ENCODE data around the gene ANK2. TPM values are rescaled to one million over a fixed set of nuclear protein-coding genes. Genes with fewer than 3 reads are reported as not detected.

The ANK2 gene
- total RNA-seq, 1 experiment from 2014 or later, result 21.2 TPM

DNA sequence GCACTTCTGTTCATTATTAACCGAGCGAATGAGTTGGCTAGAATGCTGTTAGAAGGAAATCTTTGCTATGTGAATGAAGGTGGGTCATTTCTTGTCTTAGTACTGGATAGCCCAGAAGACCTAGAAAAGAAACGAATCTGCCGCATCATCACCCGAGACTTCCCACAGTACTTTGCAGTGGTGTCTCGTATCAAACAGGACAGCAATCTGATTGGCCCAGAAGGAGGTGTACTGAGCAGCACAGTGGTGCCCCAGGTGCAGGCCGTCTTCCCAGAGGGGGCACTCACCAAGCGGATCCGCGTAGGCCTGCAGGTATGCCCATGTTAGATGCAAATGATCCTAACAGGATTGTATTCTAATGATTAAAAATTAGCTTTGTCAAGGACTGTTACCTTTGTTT, 286.3 kb downstream of the ANK2 start:
- no peak for DNase-seq (ENCODE audit: low spot score)

DNA sequence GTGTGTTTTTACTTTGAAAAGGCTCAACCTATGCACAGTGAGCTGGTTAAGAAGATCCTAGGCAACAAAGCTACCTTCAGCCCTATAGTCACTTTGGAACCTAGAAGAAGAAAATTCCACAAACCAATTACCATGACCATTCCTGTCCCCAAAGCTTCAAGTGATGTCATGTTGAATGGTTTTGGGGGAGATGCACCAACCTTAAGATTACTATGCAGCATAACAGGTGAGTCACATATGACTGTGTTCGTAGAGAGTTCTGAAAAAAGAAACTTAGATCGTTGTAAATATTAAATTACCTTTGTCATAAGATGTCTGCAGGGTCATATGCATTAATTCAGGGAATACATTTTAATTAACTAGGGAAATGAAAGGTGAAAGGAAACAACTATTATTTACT, 287.1 kb downstream of the ANK2 start:
- peak; percentile 19 for DNase-seq (ENCODE audit: low spot score)

DNA sequence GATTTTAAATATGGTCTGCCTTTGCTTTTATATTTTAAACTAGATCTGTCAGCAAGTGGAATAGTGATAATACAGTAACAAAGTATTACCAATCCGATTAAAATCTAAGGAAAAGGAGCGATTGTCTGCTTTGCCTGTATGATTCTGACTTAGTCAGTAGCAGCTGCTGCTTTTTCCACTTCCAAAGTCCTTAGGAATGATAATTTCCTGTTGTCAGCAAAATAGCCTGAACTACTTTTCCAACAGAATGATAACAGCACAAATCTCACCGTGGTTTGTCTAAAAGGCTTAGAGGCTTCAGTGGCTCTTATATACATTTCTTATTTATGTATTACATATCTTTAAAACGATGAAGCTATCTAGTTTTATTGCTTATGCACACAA, 290.0 kb downstream of the ANK2 start:
- DNase-seq (ENCODE audit: low spot score), result no peak

DNA sequence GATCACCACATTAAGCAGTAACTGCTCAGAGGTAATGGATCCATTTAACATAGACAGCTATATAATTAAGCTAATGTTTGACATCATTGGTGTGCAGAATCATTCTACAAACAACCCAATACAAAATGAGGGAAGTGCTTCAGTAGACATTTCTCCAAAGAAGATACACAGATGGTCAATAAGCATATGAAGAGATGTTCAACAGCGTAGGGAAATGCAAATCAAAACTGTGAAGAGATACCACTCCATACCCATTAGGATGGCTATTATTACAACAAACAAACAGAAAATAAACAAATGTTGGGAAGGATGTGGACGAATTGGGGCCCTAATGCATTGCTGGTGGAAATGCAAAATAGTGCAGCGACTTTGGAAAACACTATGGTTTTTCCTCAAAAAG, 294.6 kb downstream of the ANK2 start:
- no peak for DNase-seq (ENCODE audit: low spot score)

DNA sequence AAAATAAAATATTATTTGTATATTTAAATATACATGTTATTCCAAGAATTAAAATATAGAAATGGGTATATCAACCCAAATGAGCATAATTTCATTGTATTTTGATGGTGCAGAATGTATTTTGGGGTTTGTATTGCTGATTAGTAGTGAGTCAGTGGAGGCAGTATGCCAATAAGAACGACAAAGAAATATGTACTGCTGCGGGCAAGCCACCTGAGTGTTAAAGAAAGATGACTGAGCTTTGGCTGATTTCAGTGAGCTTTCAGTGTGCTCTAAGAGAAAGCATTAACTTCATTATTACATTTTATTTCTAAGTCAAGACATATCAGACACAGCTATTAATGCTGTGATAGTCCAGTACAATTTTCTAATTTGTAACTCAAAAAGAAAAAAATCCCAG, 297.8 kb downstream of the ANK2 start:
- DNase-seq (ENCODE audit: low spot score), result no peak

DNA sequence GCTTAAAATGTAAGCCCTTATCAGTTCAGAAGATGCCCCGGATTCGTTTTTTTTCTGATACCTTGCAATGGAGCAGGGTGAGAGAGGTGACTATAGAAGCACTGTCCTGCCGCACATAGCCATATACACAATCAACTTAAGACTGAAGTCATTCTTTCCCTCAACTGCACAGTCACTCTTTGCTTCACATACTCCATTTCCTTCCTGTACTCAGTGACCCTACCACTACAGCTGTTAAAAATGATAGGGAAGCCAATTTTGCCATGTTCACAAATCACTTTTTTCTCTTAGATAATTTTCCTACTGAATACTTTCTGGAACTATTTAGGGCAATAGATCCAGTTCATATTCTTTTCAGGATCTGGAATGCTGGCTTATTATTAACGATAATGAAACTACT, 300.0 kb downstream of the ANK2 start:
- DNase-seq (ENCODE audit: low spot score), result no peak

DNA sequence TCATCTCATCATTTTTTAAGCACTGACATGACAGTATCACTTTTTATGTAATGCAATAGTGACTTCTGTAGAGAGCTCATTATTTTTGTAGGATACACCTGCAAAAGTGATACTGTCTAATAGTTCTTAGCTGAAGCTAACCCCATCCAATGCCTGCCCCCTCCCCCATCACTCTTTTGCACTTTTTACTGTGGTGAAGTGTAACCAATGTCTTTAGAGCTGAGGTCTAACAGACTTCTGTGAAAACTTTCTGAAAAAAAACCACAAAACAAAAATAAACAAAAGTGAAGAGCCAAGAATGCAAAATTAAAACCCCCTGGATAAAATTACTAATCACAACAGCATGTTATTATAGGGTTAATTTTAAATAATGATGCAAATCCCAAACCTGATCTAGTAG, 301.1 kb downstream of the ANK2 start:
- DNase-seq (ENCODE audit: low spot score), result no peak

DNA sequence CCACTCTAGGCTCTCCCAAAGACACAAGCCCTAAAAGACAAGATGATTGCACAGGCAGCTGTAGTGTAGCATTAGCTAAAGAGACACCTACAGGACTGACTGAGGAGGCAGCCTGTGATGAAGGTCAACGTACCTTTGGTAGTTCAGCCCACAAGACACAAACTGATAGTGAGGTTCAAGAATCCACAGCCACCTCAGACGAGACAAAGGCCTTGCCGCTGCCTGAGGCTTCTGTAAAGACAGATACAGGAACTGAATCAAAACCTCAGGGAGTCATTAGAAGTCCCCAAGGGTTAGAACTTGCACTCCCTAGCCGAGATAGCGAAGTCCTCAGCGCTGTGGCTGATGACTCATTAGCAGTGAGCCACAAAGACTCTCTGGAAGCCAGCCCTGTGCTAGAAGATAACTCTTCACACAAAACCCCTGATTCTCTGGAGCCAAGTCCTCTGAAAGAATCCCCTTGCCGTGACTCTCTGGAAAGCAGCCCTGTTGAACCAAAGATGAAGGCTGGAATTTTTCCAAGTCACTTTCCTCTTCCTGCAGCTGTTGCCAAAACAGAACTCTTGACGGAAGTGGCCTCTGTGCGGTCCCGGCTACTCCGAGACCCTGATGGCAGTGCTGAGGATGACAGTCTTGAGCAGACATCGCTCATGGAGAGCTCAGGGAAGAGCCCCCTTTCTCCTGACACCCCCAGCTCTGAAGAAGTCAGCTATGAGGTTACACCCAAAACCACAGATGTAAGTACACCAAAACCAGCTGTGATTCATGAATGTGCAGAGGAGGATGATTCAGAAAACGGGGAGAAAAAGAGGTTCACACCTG, 306.3 kb downstream of the ANK2 start:
- peak; percentile 98 for DNase-seq (ENCODE audit: low spot score)

DNA sequence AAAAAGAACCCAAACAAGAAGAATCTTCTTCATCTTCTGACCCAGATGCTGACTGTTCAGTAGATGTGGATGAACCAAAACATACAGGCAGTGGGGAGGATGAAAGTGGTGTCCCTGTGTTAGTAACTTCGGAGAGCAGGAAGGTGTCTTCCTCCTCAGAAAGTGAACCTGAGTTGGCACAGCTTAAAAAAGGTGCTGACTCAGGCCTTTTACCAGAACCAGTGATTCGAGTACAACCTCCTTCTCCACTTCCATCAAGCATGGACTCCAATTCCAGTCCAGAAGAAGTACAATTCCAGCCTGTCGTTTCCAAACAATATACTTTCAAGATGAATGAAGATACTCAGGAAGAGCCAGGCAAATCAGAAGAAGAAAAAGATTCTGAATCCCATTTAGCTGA, 307.0 kb downstream of the ANK2 start:
- no peak for DNase-seq (ENCODE audit: low spot score)

DNA sequence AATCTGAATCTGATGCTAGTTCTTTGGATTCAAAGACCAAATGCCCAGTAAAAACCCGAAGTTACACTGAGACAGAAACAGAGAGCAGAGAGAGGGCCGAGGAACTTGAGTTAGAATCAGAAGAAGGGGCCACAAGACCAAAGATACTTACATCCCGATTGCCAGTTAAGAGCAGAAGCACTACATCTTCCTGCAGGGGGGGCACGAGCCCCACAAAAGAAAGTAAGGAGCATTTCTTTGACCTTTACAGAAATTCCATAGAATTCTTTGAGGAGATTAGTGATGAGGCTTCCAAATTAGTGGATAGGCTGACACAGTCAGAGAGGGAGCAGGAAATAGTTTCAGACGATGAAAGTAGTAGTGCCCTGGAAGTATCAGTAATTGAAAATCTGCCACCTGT, 309.3 kb downstream of the ANK2 start:
- DNase-seq (ENCODE audit: low spot score), result no peak

DNA sequence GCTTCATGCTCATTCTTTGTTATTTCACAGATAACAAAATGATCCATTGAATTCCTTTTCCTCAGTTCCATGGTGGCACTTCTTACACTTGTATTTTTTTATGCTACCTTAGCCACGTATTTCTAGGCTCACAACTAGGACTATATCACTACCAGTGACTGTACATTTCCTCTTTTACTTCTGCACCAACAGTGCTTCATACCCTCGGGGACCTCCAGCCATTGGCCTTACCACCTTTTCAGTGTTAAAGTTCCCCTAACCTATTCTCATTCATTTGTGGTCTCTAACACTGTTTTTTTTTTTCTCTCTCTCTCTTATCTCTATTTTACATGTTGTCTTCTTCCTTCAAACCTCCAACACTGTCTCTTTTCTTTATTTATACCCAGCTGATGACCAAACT, 315.9 kb downstream of the ANK2 start:
- DNase-seq (ENCODE audit: low spot score), result no peak

DNA sequence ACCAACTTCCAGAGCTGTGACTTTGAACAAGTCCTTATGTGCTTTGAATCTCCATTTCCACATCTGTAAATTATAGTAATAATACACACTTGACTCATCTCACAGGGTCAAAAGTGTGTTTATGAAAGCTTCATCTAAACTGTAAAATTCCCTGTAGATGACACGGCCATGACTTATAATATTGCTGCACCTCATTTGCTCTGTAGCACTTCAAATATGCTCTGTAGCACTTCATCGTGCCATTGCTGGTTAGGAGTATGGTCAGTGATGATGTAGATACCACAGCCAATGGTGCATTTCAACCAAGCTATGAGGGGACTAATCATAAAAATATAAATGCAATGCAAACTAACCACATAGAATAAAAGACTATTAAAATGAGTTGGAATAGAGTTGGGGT, 318.6 kb downstream of the ANK2 start:
- DNase-seq (ENCODE audit: low spot score), result no peak

DNA sequence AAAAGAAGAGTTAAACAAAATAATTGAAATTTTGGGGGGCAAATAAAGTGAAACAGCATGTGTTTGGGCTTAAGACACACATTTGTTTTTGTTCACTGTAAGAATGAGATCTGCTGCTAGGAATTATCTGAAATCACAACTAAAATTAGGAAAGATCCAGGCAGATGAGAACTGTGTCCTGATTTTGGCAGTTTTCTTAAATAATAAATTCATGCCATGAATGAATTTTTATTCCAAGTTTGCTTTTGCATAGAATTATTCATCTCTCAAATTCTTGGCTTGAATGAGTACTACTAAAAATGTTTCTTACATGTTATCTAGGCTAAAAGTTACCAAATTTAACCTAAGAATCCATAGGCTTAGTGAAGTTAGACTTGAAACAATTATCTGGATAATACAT, 321.7 kb downstream of the ANK2 start:
- no peak for DNase-seq (ENCODE audit: low spot score)

DNA sequence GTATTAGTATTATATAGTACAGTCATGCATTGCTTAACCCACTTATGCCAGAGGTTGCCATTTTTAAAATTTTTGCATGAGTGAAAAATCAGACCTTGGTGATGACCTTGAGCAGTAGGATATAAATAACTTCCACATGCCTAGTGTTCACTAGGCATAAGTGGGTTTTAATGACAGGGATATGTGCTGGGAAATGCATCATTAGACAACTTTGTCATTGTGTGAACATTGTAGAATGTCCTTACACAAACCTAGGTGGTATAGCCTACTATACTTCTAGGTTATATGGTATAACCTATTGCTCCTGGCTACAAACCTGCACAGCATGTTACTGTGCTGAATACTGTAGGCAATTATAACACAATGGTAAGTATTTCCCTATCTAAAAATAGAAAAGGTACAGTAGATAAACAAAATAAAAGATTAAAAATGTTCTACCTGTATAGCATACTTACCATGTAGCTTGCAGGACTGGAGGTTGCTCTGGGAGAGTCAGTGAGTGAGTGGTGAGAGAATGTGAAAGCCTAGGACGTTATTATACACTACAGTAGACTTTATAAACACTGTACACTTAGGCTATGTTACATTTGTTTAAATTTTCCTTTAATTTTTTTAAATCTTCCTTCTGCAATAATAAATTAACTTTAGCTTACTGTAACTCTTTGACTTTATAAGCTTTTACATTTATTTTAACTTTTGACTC, 326.7 kb downstream of the ANK2 start:
- DNase-seq (ENCODE audit: low spot score), result no peak

DNA sequence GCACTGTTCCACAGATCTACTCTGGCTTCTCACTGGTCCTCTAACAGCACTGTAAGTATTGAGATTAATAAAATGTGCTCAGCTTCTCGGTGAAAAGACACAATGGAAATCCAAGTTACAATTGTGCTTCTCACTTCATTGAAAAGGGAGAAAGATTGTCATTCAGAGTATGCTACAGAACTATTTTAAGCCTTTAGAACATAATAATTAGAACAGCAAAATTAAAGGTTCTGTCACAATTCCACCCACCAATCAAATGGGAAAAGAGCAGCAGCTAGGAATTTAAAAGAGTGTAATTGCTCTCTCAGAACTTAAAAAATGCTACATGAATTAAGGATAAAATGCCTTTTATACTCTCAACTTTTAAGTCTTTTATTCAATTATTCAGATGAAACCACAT, 329.4 kb downstream of the ANK2 start:
- DNase-seq (ENCODE audit: low spot score), result no peak

DNA sequence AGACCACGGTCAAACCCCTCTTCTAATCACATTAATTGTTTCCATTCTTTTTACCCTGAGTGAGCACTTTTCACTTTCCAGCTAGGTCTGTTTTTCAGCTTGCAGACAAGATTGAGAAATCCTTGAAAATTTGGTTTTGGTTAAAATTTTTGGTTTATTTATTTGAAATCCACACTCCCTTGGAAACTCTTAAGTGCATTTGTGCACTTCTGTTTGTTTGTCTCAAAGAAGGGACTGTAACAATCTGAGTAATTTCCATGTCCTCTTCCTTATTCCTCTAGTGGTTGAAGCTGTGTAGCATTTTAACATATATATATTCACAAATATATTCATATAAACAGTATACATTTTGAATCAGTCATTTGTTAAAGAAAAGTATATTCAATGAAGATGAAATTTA, 333.3 kb downstream of the ANK2 start:
- no peak for DNase-seq (ENCODE audit: low spot score)

DNA sequence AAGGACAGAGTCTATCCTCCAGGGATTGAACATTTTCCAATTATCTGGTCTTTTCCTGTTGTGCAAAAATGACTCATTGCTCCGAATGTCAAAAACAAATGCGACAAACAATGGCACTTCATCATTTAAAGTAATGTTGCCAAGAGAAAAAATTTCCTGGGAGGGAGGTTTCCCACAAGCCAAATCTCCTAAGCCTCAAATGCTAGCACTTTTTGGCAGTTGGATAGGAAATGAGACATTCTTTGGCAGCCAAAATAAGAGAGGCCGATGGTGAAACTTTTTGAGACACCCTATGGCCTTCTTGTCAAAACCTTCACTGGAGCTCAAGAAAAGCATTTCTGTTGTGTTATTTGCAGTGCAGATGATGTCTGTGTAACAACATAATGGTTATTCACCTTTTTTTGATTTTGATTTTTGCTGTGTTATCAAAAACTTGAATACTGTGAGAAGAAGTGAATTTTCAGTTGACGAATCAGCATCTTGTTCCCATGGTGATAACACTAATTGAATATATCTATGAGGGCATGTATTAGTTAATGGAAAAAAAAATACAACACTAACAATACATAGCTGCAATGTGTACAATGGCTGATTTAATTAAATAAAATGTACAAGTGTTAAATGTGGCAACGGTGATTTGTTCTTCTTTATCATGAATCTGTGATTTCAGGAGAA, 333.8 kb downstream of the ANK2 start:
- DNase-seq (ENCODE audit: low spot score), result peak; percentile 76

DNA sequence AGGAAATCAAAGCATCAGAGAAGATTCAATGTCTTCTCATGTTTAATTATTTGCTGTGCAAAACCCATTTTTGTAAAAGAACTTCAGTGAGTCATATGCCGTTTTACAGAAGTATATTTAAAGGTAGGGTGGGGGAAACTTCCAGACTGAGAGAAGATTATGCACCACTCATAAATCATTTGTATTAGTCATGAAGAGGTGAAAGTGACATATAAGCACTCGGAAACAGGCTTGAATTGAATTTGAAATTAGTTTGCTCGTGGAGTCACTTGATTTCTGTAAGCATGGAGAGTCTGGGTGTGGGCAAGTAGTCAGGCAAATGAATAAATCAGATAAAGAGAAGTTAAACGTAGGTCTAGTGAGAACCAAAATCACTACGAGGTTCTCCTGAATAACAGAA, 335.1 kb downstream of the ANK2 start:
- peak; percentile 80 for DNase-seq (ENCODE audit: low spot score)

DNA sequence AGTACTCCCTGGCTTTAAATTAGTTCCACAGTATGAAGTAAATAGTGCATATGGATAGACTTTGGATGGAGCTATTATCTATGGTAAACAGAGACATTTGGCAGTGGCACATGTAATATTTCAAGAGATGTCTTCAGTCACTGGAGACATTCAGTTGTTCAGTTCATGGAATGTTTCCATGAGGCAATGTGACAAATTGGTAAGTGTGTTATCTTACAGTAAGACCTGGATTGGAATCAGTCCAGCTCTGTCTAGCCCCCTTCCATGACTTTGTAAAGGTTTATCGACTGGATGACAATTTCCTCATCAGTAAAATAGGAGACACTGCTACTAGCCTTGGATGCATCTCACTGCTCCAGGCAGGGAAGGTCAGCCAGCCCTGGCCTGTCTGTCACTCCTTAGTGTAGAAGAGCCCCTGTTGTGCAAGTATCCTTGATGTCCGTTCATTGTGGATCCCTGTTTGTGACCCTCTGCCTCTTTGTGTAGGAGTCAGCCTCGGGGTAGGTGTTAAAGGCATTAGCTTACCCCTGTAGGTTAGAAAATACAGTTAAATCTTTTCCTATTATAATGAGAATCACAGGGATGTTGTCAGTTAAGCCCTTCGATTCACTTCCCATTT, 335.9 kb downstream of the ANK2 start:
- no peak for DNase-seq (ENCODE audit: low spot score)

DNA sequence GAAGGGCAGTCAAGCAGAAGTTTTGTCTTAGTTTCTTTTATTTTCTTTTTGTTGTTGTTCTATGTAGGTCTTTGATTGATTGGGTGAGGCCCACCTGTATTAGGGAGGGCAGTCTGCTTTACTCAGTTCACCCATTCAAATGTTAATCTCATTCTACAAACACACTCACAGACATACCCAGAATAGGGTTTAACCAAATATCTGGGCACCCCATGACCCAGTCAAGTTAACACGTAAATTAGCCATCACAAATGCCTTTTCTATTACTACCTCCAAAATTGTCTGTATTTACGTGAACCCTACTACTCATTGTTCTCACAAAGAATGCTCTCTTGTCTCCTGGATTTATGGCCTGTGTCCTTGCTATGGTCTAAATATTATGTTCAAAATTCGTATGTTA, 339.7 kb downstream of the ANK2 start:
- no peak for DNase-seq (ENCODE audit: low spot score)

DNA sequence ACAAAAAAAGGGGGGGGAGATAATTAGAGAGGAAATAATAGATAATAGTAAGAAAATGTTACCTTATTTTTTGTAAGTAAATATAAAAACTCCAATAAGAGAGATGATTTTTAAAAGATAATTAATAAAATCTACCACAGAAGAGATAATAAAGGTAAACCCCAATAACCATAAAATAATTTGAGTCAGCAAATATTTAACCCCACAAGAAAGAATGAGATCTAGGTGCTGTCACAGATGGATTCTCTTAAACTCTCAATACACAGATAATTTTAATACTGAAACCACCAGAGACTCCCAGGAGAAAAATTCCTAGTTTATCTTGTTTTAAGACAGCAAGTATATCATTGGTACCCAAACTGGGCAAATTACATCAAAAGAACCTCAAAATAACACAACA, 341.4 kb downstream of the ANK2 start:
- DNase-seq (ENCODE audit: low spot score), result no peak

DNA sequence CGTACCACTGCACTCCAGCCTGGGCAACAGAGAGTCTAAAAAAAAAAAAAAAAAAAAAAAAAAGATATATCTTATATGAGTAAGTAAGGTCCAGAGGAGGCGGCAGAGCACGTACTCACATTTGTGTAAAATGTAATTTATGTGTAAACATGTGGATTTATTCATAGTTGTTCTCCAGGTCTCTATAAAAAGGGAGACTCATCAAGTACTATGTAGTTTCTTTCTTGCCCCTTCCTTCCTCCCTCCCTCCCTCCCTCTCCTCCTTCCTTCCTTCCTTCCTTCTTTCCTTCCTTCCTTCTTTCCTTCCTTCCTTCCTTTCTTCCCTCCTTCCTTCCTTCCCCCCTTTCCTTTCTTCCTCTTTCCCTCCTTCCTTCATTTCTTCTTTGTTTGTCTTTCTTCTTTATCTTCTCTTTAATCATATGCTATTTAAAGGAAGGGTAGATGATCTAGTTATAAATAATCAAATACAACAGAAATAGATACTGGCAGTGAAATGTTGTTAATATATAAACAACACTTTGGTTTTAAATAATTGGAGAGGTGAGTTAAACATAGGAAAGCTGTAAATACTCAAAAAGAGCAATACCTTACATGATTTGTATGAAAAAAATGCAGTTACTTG, 344.8 kb downstream of the ANK2 start:
- no peak for DNase-seq (ENCODE audit: low spot score)

All from A172 (cell line).